OCI-LY7 (cell line): ENCODE measurements around the gene AOC2.

Source experiments
- EZH2phosphoT487 ChIP-seq: fragments of 200-600 bp; sonication (generic); IDR thresholded peaks from 2 replicates; pipeline ENCODE4 v1.6.1; 2018; ENCODE audit warnings: low read depth, borderline replicate concordance, mild to moderate bottlenecking, mixed run types, antibody characterized with exemption, low read length, moderate library complexity, mixed read lengths
- TF ChIP-seq, protein P1 (sequence below): fragments of 200-600 bp; sonication (generic); conservative IDR thresholded peaks from 2 replicates; pipeline ENCODE4 v1.5.1; 2014; ENCODE audit warnings: mild to moderate bottlenecking, antibody characterized with exemption, low read length, moderate library complexity, mixed read lengths

- TF ChIP-seq, protein P1, sequence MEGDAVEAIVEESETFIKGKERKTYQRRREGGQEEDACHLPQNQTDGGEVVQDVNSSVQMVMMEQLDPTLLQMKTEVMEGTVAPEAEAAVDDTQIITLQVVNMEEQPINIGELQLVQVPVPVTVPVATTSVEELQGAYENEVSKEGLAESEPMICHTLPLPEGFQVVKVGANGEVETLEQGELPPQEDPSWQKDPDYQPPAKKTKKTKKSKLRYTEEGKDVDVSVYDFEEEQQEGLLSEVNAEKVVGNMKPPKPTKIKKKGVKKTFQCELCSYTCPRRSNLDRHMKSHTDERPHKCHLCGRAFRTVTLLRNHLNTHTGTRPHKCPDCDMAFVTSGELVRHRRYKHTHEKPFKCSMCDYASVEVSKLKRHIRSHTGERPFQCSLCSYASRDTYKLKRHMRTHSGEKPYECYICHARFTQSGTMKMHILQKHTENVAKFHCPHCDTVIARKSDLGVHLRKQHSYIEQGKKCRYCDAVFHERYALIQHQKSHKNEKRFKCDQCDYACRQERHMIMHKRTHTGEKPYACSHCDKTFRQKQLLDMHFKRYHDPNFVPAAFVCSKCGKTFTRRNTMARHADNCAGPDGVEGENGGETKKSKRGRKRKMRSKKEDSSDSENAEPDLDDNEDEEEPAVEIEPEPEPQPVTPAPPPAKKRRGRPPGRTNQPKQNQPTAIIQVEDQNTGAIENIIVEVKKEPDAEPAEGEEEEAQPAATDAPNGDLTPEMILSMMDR = no peak
- no peak for TF ChIP-seq EZH2phosphoT487
Observed at GRCh38 chr17:42898147-42898811, 53.9 kb downstream of the AOC2 start.
